Neural cell (in vitro differentiated cells): ENCODE measurements around the gene PTPRT. TPM values are rescaled to one million over a fixed set of nuclear protein-coding genes. Genes with fewer than 3 reads are reported as not detected.
A peak's percentile ranks its signal among the peaks of the same experiment; 100 is the strongest.

Experiments
- H2AFZ ChIP-seq: fragments of 200-600, 300-800 bp; sonication (generic), shearing (Covaris generic); 2 replicates; pipeline ENCODE4 v1.6.0; 2014; ENCODE audit warnings: low read depth, mild to moderate bottlenecking, antibody characterized with exemption, low read length, moderate library complexity
- H3F3A ChIP-seq: fragments of 200-600 bp; shearing (Covaris generic); 2 replicates; pipeline ENCODE4 v1.6.1; 2016; ENCODE audit warnings: mild to moderate bottlenecking, moderate library complexity, mixed read lengths, antibody characterized with exemption, low read length; ENCODE audit not compliant: insufficient read depth, poor library complexity, severe bottlenecking
- H3K27ac ChIP-seq: fragments of 200-600, 300-800 bp; sonication (generic), shearing (Covaris generic); 2 replicates; pipeline ENCODE4 v1.5.1; 2014; ENCODE audit warnings: mild to moderate bottlenecking, low read length, moderate library complexity
- H3K27me3 ChIP-seq: fragments of 300-800, 200-600 bp; sonication (generic), shearing (Covaris generic); 2 replicates; pipeline ENCODE4 v1.6.0; 2014; ENCODE audit warnings: mild to moderate bottlenecking, low read depth, low read length, moderate library complexity; ENCODE audit not compliant: insufficient read depth
- H3K36me3 ChIP-seq: fragments of 300-800, 200-600 bp; sonication (generic), shearing (Covaris generic); 2 replicates; pipeline ENCODE4 v1.5.1; 2014; ENCODE audit warnings: mild to moderate bottlenecking, antibody characterized with exemption, low read length, moderate library complexity; ENCODE audit not compliant: insufficient read depth
- H3K4me2 ChIP-seq: fragments of 300-800, 200-600 bp; sonication (generic), shearing (Covaris generic); 2 replicates; pipeline ENCODE4 v1.6.0; 2014; ENCODE audit warnings: mild to moderate bottlenecking, low read length
- H3K4me3 ChIP-seq: fragments of 300-800, 200-600 bp; sonication (generic), shearing (Covaris generic); 2 replicates; pipeline ENCODE4 v1.5.1; 2014; ENCODE audit warnings: mild to moderate bottlenecking, low read length, moderate library complexity
- H3K79me2 ChIP-seq: fragments of 200-600 bp; shearing (Covaris generic); replicated peaks from 2 replicates; pipeline ENCODE4 v1.6.0; 2014; ENCODE audit warnings: mild to moderate bottlenecking, low read length, moderate library complexity; ENCODE audit not compliant: insufficient read depth
- H3K9ac ChIP-seq: fragments of 300-800, 200-600 bp; sonication (generic), shearing (Covaris generic); 2 replicates; pipeline ENCODE4 v1.6.1; 2016; ENCODE audit warnings: mild to moderate bottlenecking, low read length, mixed read lengths
- H3K9me2 ChIP-seq: fragments of 200-600 bp; shearing (Covaris generic); 2 replicates; pipeline ENCODE4 v1.6.1; 2016; ENCODE audit warnings: mild to moderate bottlenecking, low read length, mixed read lengths; ENCODE audit not compliant: insufficient read depth
- H3K9me3 ChIP-seq: fragments of 200-600, 300-800 bp; sonication (generic), shearing (Covaris generic); 2 replicates; pipeline ENCODE4 v1.6.1; 2016; ENCODE audit warnings: mild to moderate bottlenecking, mixed run types, low read length, moderate library complexity, mixed read lengths
- H4K20me1 ChIP-seq: fragments of 200-600 bp; shearing (Covaris generic); 2 replicates; pipeline ENCODE4 v1.6.1; 2016; ENCODE audit warnings: mild to moderate bottlenecking, mixed run types; ENCODE audit not compliant: insufficient read depth
- CTCF ChIP-seq: fragments of 450-650 bp; IDR thresholded peaks from 2 replicates; pipeline ENCODE4 v1.5.1; 2014; ENCODE audit warnings: antibody characterized with exemption, mild to moderate bottlenecking, moderate library complexity; ENCODE audit not compliant: poor library complexity, severe bottlenecking
- EP300 ChIP-seq: fragments of 450-650 bp; conservative IDR thresholded peaks from 2 replicates; pipeline ENCODE4 v1.6.1; 2014; ENCODE audit warnings: antibody characterized with exemption, mild to moderate bottlenecking, moderate library complexity; ENCODE audit not compliant: poor library complexity, severe bottlenecking
- EZH2 ChIP-seq: fragments of 200-600, 300-800 bp; shearing (Covaris generic), sonication (generic); IDR thresholded peaks from 2 replicates; pipeline ENCODE4 v1.6.1; 2014; ENCODE audit warnings: antibody characterized with exemption, low read length, borderline replicate concordance, mild to moderate bottlenecking; ENCODE audit not compliant: insufficient read depth, poor library complexity, severe bottlenecking
- MXI1 ChIP-seq: fragments of 450-650 bp; conservative IDR thresholded peaks from 2 replicates; pipeline ENCODE4 v1.6.1; 2014; ENCODE audit warnings: antibody characterized with exemption, mild to moderate bottlenecking; ENCODE audit not compliant: poor library complexity, severe bottlenecking
- POLR2AphosphoS5 ChIP-seq: IDR thresholded peaks from 2 replicates; pipeline ENCODE4 v1.6.1; 2012
- RAD21 ChIP-seq: fragments of 450-650 bp; conservative IDR thresholded peaks from 2 replicates; pipeline ENCODE4 v1.6.1; 2014; ENCODE audit warnings: antibody characterized with exemption, mild to moderate bottlenecking, moderate library complexity
- SMC3 ChIP-seq: fragments of 450-650 bp; conservative IDR thresholded peaks from 2 replicates; pipeline ENCODE4 v1.6.1; 2014; ENCODE audit warnings: antibody characterized with exemption, mild to moderate bottlenecking, moderate library complexity; ENCODE audit not compliant: poor library complexity
- TAF1 ChIP-seq: IDR thresholded peaks from 2 replicates; pipeline ENCODE4 v1.6.1; 2012; ENCODE audit warnings: low read depth
- polyA plus RNA-seq: library from polyadenylated mRNA; depleted of rRNA; stranded (reverse); fragments of >200 nt; gene quantifications from 2 replicates; pipeline ENCODE4 v1.2.3, GENCODE V29; 2014
- TF ChIP-seq, protein P1 (sequence below): IDR thresholded peaks from 2 replicates; pipeline ENCODE4 v1.6.1; 2012; ENCODE audit warnings: borderline replicate concordance

Gene PTPRT
- polyA plus RNA-seq, 1 donor from 2014 or later: 9.2 TPM

GRCh38 chr20:42652266-42652665, 537.4 kb downstream of the PTPRT start:
- no peaks in the 10 kb centered on the region for H3K9me3 ChIP-seq
- no peak overlapping the region for H3K4me2 ChIP-seq
- no peaks in the 10 kb centered on the region for H3K27me3 ChIP-seq
- H3K79me2 ChIP-seq: no peaks in the 10 kb centered on the region
- no peak for TF ChIP-seq MXI1
- no peak for TF ChIP-seq TAF1
- TF ChIP-seq, protein P1, sequence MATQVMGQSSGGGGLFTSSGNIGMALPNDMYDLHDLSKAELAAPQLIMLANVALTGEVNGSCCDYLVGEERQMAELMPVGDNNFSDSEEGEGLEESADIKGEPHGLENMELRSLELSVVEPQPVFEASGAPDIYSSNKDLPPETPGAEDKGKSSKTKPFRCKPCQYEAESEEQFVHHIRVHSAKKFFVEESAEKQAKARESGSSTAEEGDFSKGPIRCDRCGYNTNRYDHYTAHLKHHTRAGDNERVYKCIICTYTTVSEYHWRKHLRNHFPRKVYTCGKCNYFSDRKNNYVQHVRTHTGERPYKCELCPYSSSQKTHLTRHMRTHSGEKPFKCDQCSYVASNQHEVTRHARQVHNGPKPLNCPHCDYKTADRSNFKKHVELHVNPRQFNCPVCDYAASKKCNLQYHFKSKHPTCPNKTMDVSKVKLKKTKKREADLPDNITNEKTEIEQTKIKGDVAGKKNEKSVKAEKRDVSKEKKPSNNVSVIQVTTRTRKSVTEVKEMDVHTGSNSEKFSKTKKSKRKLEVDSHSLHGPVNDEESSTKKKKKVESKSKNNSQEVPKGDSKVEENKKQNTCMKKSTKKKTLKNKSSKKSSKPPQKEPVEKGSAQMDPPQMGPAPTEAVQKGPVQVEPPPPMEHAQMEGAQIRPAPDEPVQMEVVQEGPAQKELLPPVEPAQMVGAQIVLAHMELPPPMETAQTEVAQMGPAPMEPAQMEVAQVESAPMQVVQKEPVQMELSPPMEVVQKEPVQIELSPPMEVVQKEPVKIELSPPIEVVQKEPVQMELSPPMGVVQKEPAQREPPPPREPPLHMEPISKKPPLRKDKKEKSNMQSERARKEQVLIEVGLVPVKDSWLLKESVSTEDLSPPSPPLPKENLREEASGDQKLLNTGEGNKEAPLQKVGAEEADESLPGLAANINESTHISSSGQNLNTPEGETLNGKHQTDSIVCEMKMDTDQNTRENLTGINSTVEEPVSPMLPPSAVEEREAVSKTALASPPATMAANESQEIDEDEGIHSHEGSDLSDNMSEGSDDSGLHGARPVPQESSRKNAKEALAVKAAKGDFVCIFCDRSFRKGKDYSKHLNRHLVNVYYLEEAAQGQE: no peak
- TF ChIP-seq EZH2: no peak
- no peak for TF ChIP-seq SMC3
- TF ChIP-seq RAD21: no peak
- no peak for TF ChIP-seq EP300
- TF ChIP-seq POLR2AphosphoS5: no peak
- TF ChIP-seq CTCF: no peak
- H3K4me3 ChIP-seq: no peak overlapping the region
- no peak overlapping the region for H2AFZ ChIP-seq
- no peaks in the 10 kb centered on the region for H4K20me1 ChIP-seq
- no peaks in the 10 kb centered on the region for H3K36me3 ChIP-seq
- H3K9ac ChIP-seq: no peak overlapping the region
- H3K9me2 ChIP-seq: no peaks in the 10 kb centered on the region
- no peaks in the 10 kb centered on the region for H3F3A ChIP-seq
- H3K27ac ChIP-seq: no peak overlapping the region

DNA sequence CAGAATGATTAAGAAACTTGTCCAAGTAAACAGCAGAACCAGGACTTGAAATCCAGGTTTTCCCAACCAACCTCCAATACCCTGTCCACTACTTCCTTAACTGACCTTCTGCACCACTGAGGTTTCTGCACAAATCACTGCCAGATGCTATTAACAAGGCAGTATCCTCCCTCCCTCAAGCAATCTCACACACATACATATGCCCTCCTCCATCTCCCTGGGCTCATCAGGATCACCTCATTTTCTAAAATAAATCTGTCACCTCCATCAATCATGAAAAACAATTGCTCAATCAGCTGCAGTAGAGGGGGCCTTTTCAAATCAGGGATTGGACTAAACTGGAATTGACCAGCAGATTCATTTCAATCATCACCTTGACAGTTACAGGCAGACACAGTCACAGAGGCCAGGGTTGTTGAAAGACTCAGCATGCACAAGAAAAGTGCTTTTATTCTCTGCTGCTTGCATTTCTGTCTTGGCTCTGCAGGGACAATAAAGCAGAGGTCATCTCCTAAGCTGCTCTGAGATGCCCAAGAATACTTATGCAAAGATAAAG, 539.4 kb downstream of the PTPRT start:
- Histone ChIP-seq H3K4me2 (no peak overlapping the region), H4K20me1 (no peaks in the 10 kb centered on the region), H3K9me2 (no peaks in the 10 kb centered on the region), H3K27ac (peak overlapping the region; percentile 40), H3K4me3 (peak overlapping the region; percentile 31), H2AFZ (no peak overlapping the region), H3K9me3 (no peaks in the 10 kb centered on the region), H3F3A (no peaks in the 10 kb centered on the region), H3K79me2 (no peaks in the 10 kb centered on the region), H3K36me3 (no peaks in the 10 kb centered on the region), H3K27me3 (no peaks in the 10 kb centered on the region), H3K9ac (peak overlapping the region; percentile 14)
- TF ChIP-seq MXI1: no peak
- no peak for TF ChIP-seq RAD21
- no peak for TF ChIP-seq SMC3
- TF ChIP-seq, protein P1: no peak
- no peak for TF ChIP-seq EZH2
- peak; percentile 53 for TF ChIP-seq EP300
- TF ChIP-seq CTCF: no peak
